Measurements from ENCODE around the gene ENOX1.

Gene ENOX1

GRCh38 chr13:43664700-43665191 is 122.0 kb downstream of the ENOX1 start:
- DNase-seq = peak; percentile 10

- no peak for DNase-seq
Observed at GRCh38 chr13:43663474-43664090, 123.2 kb downstream of the ENOX1 start.

DNA sequence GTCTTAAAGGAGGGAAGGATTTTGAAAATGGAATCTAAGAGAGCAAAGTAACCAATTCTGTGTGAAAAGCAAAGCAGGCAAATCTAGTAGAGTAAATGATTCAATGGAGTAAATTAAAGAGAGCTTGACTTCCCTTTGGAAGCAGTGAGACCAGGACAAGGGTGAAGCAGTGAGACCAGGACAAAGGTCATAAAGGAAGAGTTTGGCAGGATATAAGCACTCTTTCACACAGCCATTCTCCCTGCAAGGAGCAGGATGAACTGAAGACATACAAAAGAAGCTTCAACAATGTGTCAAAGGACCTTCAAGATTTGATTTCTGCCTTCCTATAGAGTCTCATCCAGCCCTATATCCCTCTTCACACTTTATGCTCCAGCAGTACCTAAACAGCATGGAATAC is 123.8 kb downstream of the ENOX1 start:
- no peak for DNase-seq

GRCh38 chr13:43661161-43661830 is 125.5 kb downstream of the ENOX1 start:
- DNase-seq = no peak

DNA sequence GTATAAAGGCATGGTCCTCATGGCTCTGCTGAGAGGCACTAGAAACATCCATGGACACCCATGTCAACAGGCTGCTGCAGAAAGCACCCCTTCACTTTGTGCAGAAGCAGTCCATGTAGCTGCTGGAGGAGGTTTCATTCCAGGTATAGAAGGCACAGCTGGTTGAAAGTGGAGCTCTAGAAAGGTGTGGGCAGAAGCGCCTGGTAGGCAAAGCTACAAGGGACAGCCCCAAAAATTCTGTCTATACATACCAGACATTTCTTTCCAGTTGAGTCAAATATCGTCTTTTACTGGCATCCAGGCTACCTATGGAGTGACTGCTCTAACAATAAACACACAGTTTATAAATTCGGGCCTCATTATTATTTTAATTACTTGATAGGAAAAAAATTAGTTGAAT is 129.3 kb downstream of the ENOX1 start:
- DNase-seq = no peak

DNA sequence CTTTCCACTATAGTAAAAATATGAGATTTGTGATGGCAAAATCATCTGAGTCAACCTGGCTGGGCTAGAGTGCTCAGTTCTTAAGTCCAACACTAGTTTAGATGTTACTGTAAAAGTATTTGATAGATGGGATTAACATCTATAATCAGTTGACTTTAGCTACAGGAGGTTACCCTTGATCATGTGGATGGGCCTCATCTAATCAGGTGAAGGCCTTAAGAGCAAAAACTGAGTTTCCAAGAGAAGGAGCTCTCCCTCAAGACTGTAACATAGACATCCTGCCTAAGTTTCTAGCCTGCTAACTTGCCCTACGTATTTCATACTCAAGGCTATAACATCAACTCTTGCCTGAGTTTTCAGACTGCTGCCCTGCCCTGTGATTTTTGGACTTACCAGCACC is 132.8 kb downstream of the ENOX1 start:
- no peak for DNase-seq

DNA sequence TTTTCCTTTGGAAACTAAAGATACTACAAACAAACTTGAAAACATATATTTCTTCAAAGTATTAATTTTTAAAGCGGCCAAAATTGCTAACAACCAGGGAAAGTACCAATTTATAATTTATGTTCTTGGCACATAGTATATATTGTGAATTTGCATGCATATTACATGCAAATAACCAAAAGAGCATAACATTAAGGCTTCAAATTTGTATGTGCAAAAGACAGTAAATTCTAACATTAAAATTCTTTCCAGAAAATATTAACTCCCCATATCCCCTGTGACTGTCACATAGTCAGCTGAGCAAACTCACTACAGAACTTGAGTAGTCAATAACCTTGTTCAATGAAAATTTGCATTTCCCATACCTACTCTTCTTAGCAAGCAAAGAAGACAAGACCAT is 133.4 kb downstream of the ENOX1 start:
- no peak for DNase-seq

GRCh38 chr13:43652760-43653159 is 134.0 kb downstream of the ENOX1 start:
- DNase-seq = no peak

DNA sequence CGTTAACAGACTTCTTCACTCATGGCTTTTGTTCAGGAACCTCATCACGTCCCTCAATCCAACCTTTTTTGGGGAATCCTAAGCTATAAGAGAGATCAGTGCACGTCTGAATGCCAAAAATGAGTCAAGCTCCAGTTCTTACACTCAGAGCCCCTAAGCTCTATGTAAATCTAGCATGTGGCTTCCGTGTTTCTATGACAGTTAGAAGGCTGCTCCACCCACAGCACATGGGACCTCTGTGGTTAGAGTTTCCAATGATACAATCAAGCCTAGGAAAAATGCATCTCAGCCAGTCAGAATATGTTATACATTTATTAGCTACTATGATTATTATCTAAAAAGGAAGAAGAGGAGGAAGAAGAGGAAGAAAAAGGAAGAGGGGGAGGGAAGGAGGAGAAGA is 135.9 kb downstream of the ENOX1 start:
- no peak for DNase-seq

DNA sequence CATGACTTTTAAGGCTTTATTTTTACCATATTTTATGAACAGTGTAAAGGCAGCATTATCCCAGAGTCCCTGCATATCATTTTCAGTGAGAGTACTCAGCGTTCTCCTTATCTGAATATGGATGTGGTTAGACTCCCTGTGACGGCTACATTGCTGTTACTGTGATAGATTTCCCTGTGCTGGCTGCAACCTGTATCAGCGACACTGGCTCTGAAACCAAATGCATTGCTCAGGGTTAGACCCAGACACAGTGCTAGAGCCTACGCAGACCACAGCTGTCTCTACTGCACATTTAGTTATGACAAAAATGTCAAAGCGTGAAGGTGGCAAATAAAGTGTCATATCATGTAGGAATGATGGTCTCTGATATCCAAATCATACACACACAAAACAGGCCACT is 138.0 kb downstream of the ENOX1 start:
- no peak for DNase-seq

- DNase-seq = no peak
Observed at GRCh38 chr13:43647471-43647870, 139.3 kb downstream of the ENOX1 start.

GRCh38 chr13:43640476-43640875 is 146.3 kb downstream of the ENOX1 start:
- no peak for DNase-seq

- no peak for DNase-seq
Observed at GRCh38 chr13:43631106-43631505, 155.7 kb downstream of the ENOX1 start.

DNA sequence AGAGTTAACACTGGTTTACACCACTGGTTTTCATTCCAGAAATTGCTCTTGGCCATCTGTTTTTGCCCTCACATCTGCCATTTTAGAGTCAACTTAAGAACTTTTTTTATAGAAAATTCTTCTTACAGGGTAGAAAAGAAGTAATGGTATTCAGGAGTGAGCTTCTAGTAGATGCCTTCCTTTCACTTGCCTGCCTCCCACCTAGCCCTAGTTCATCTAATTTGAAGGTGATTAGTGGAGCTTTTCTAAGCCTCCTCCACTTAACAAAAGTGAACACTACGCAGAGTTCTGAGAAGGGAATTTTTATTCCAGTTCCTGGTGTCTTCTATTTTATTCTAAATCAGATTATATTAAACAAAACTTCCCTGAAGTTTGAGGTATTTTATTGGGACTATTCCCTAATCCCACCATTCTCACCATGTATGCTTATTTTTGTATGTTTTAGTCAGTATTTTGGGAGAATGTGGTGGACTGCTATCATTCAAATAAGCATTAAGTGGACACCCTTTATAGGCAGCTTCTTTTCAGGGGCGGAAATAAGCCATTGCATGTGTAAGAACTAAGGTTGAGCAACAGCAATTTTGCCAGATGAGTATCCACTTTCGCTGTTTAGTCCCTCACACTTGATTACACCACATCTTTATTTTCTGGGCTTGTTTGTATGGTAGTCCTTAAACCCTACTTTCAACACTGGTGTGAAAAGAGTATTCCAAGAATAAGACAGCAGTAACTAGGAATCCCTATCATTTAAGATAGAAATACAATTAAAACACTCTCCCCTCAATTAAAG is 156.9 kb downstream of the ENOX1 start:
- DNase-seq = no peak

DNA sequence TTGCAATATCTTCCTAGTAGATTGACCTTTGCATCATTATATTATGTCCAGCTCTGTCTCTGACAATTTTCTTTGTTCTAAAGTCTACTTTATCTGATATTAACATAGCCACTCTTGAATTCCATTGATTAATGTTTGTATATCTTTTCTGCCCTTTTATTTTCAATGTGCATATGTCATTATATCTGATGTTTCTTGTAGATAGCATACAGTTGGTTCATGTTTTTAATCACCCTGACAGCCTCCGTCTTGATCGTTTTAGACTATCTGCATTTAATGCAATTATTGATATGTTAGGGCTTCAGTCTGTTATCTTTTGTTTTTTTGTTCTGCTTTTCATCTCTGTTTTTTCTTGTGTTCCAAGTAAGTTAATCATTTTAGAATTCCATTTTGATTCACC is 159.8 kb downstream of the ENOX1 start:
- DNase-seq = no peak

GRCh38 chr13:43614063-43614462 is 172.7 kb downstream of the ENOX1 start:
- DNase-seq = no peak

GRCh38 chr13:43611281-43612273 is 175.2 kb downstream of the ENOX1 start:
- no peak for DNase-seq

- DNase-seq = no peak
Observed at GRCh38 chr13:43608400-43609137, 178.2 kb downstream of the ENOX1 start.

- DNase-seq = no peak
Observed at GRCh38 chr13:43597599-43597945, 189.2 kb downstream of the ENOX1 start.

DNA sequence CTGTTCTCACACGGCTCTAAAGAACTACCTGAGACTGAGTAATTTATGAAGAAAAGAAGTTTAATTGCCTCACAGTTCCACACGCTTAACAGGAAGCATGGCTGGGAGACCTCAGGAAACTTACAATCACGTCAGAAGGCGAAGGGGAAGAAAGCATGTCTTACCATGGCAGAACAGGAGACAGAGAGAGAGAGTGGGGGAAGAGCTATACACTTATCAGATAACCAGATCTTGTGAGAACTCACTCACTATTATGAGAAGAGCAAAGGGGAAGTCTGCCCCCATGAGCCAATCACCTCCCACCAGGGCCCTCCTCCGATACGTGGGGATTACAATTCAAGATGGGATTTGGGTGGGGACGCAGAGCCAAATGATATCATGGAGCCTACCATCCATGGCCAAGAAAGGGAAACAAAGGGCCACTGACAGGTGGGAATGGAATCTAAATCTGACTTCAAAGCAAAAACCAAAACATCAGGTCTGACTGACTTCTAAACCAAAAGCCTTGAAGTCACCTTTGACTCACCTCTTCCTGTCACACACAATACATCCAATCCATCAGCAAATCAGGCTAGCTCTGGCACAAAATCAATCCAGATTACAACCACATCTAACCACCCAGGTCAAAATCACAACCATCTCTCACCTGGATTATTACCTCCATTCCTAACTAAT is 189.7 kb downstream of the ENOX1 start:
- DNase-seq = no peak

- DNase-seq = no peak
Observed at GRCh38 chr13:43596006-43596405, 190.8 kb downstream of the ENOX1 start.

- DNase-seq = no peak
Observed at GRCh38 chr13:43587376-43587775, 199.4 kb downstream of the ENOX1 start.

Data from kidney glomerular epithelial cell (primary cell).